ENCODE results near the gene PTCD2.
A peak's percentile ranks its signal among the peaks of the same experiment; 100 is the strongest.

Gene PTCD2

GRCh38 chr5:72347801-72348308 lies 27.7 kb downstream of the PTCD2 start:
- DNase-seq (ENCODE audit: low read depth in 2 of 2) = peak; percentile 88 to 89

DNA sequence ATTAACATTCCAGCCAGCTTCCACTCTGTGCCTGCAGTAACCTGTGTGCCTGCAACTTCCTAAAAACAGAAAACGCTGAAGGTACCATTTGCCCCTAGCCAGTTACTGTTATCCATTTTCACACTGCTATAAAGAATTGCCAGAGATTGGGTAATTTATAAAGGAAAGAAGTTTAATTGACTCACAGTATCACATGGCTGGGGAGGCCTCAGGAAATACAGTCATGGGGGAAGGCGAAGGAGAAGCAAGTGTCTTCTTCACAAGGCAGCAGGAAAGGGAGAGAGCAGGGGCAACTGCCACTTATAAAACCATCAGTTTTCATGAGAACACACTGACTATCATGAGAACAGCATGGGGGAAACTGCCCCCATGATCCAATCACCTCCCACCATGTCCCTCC lies 31.2 kb downstream of the PTCD2 start:
- no peak for DNase-seq (ENCODE audit: low read depth in 2 of 2)

DNA sequence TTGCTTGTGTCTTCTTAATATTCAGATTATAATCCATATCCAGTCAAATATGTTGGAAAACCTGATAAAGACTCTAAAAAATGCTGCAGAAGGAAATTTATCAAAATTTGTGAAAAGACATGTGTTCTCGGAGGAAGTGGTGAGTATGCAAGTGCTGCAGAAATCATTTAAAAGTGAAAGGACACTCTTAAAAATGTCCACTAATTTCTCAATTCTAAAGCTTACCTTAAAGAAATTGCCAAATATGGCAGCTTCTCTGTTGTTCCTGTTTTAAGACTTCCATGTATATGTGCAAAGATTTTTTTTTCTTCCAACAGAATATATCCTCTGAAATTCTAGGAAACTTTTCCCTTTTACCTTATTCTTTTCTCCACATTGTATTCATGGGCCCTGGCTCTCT lies 32.4 kb downstream of the PTCD2 start:
- DNase-seq (ENCODE audit: low read depth in 2 of 2) = no peak

DNA sequence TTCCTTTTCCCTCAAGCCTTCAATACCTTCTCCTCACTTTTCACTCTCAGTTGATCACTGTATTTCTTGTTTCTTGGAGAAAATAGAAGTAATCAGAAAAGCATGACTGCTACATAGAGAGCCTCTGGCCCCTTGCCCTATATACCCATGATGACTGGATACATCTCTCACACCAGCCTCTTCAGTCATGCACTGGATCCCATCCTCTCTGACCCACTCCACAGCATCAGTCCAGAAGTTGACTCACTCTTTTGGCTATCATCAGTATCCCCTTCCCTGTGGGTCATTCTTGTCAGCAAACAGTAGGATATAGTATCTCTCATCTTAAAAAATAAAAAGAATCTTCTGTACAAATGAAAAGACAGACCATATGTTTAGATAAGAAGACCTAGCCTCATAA lies 32.9 kb downstream of the PTCD2 start:
- DNase-seq (ENCODE audit: low read depth in 2 of 2) = no peak

GRCh38 chr5:72355706-72356299 lies 35.6 kb downstream of the PTCD2 start:
- DNase-seq (ENCODE audit: low read depth in 2 of 2) = no peak

DNA sequence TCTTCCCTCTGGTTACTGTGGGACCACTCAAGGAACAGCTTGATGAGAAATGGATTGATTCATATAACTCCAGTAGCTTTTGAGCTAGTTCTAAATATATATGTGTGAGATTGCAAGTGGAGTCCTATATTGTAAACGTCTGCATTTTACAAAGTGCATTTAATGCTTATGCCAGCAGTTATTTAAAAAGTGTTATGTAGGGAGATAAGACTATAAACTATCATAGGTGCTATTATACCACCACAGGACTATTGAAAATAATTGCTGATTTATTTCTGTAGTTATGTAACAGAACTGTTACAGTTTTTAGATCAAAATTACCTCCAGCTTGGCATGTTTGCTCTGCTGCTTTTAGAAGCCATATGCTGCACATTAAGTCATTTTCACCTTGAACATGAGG lies 36.2 kb downstream of the PTCD2 start:
- DNase-seq (ENCODE audit: low read depth in 2 of 2) = no peak

GRCh38 chr5:72358925-72359324 lies 38.8 kb downstream of the PTCD2 start:
- DNase-seq (ENCODE audit: low read depth in 2 of 2) = no peak

DNA sequence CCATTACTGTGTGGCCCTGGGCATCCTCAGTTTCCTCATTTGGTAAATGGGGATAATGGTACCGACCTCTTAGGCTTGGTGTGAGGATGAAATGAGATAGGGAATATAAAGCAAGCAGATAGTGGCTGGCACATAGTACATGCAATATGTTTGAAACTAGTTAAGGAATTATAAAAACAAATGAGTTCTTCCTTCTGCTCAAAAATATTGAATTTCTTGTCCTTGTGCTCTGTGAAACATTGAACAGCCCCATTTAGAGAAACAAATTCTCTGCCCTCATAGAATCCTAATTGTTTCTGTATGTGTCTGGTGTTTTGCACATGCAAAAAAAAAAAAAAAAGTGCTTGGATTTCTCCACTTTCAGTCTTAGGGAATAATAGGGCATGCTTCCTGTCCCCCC lies 39.7 kb downstream of the PTCD2 start:
- no peak for DNase-seq (ENCODE audit: low read depth in 2 of 2)

- peak; percentile 55 to 57 for DNase-seq (ENCODE audit: low read depth in 2 of 2)
Observed at GRCh38 chr5:72363166-72363802, 43.1 kb downstream of the PTCD2 start.

GRCh38 chr5:72364171-72364570 lies 44.0 kb downstream of the PTCD2 start:
- no peak for DNase-seq (ENCODE audit: low read depth in 2 of 2)

GRCh38 chr5:72364951-72365350 lies 44.8 kb downstream of the PTCD2 start:
- DNase-seq (ENCODE audit: low read depth in 2 of 2) = no peak

- DNase-seq (ENCODE audit: low read depth in 2 of 2) = peak; percentile 54 to 57
Observed at GRCh38 chr5:72366324-72366976, 46.3 kb downstream of the PTCD2 start.

GRCh38 chr5:72368271-72368670 lies 48.1 kb downstream of the PTCD2 start:
- DNase-seq (ENCODE audit: low read depth in 2 of 2) = no peak

DNA sequence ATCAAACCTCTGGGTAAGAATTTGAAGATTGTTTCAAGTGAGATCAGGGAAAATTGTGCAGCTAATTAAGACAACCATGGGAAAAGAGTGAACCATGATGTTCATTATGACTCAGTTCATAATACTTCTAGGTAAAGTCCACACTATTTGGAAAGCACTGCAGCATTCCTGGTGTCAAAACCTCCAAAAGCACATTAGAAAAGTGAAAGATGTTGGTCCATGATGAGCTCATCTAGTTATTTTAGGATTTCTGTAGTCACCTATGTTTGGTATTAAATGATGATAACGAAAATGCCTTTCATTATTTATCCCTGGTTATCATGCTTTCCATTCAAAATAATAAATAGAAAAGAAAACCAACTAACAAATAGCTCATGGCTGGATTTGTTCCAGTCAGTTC lies 49.1 kb downstream of the PTCD2 start:
- no peak for DNase-seq (ENCODE audit: low read depth in 2 of 2)

- DNase-seq (ENCODE audit: low read depth in 2 of 2) = no peak
Observed at GRCh38 chr5:72369711-72370110, 49.5 kb downstream of the PTCD2 start.

DNA sequence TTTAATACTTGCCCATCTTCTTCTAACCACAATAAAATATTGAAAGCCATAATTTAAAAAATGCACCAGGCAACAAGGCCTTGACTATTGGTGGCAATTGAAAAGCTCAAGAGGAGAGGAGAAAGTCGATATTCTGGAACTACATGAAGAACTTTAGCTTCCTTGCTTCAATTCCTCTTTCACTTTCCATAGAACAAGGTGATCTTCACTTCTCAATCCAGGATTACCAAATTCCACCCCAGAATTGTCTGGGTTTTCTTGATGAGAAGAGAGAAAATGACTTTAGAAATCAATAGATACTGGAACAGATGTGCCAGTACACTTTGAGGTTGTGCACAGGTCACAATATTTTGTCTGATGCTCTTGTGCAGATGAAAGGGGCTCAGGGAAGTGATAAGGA lies 52.2 kb downstream of the PTCD2 start:
- DNase-seq (ENCODE audit: low read depth in 2 of 2) = no peak

GRCh38 chr5:72372923-72373322 lies 52.8 kb downstream of the PTCD2 start:
- no peak for DNase-seq (ENCODE audit: low read depth in 2 of 2)

DNA sequence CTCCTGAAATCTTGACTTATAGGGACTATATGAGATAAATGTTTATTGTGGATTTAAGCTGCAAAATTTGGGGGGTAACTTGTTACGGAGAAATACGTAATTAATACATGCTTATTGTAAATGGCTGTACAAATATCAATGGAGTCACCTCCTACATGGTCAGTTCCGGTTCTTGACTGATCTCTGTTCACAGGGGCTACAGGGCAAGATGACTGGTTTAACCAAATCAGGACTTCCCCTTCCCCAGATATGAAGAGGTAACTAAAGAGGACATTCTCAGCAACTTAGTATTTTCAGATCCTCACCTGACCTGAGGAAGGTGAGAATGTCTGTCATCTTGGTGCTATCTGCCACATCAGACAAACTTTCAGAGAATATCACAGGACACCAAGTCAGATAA lies 54.7 kb downstream of the PTCD2 start:
- DNase-seq (ENCODE audit: low read depth in 2 of 2) = no peak

DNA sequence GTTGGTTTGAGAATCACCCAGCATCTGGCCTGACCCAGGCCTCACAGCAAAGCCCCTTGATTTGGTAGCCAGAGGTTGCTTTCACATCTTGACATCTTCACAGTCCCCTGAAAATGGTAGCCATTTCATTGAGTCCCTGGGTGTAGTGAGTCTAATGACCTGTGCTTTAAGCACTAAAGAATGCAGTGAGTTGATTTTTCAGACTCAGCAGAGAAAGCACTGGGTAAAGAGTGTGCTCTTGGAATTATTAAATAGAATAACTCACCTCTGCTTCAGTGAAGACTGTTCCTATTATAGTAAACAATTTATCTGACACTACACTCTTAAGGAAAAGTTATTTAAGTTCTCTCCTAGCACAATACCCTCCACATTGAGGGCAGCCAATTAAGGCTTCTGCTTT lies 56.2 kb downstream of the PTCD2 start:
- DNase-seq (ENCODE audit: low read depth in 2 of 2) = no peak

GRCh38 chr5:72377910-72378638 lies 57.9 kb downstream of the PTCD2 start:
- no peak for DNase-seq (ENCODE audit: low read depth in 2 of 2)

DNA sequence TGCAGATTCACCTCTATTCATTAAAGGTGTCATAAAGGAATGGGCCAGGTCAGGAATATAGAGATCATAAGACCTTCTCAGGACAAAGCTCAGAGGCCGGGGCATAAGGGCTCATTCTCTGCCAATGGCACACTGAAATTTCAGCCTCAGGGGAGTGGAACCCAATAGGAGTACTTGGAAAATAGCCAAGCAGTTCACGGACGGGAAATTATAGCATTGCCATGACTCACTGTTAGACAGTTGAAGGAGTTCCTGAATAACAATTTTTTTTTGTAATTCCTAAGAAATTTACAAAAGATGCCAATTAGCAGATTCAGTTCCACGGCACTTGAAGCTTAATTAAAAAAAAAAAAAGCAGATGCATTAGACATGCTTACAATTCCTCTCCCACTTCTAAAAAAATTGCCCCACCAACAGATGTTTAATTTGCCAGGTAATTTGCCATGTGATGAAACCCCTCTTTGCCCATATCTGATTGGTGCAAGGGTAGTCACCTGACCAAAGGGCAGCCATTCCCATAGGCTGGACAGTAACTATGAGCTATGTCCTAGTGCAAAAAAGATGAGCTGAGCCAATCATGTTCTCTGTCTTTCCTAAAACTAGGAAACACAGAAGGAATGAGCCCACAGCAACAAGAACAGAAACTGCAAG lies 58.6 kb downstream of the PTCD2 start:
- DNase-seq (ENCODE audit: low read depth in 2 of 2) = peak; percentile 64 to 70

DNA sequence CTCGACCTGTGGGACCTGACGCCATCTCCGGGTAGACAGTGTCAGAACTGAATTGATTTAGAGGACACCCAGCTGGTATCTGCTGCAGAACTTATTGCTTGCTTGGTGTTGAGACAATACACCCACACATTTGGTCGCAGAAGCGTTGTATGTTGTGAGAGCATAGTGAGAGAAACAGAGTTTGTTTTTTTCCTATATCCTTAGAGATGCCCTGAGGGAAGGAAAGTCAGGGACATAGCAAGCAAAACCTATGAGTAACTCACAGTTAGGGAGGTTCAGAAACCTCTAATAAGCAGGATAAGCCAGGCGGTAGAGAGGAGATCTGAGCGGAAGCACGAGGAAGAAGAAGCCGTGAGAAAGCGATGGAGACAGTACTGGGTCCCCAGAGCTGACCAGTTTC lies 59.8 kb downstream of the PTCD2 start:
- DNase-seq (ENCODE audit: low read depth in 2 of 2) = no peak
